BLaER1 (cell line): ENCODE data around the gene RAB18.

Experiments
- H3K27ac ChIP-seq: shearing (Covaris generic); formaldehyde crosslinking; 2 replicates; pipeline ENCODE4 v1.8.1; 2022
- H3K27me3 ChIP-seq: shearing (Covaris generic); formaldehyde crosslinking; 2 replicates; pipeline ENCODE4 v1.8.1; 2022
- H3K36me3 ChIP-seq: shearing (Covaris generic); formaldehyde crosslinking; 2 replicates; pipeline ENCODE4 v1.8.1; 2022
- H3K4me1 ChIP-seq: shearing (Covaris generic); formaldehyde crosslinking; 2 replicates; pipeline ENCODE4 v1.8.1; 2022
- H3K4me2 ChIP-seq: shearing (Covaris generic); formaldehyde crosslinking; 2 replicates; pipeline ENCODE4 v1.8.1; 2022
- H3K4me3 ChIP-seq: shearing (Covaris generic); formaldehyde crosslinking; 2 replicates; pipeline ENCODE4 v1.8.1; 2022
- H3K9ac ChIP-seq: shearing (Covaris generic); formaldehyde crosslinking; 2 replicates; pipeline ENCODE4 v1.8.1; 2022
- H3K9me3 ChIP-seq: shearing (Covaris generic); formaldehyde crosslinking; 2 replicates; pipeline ENCODE4 v1.8.1; 2022
- H4K20me1 ChIP-seq: shearing (Covaris generic); formaldehyde crosslinking; 2 replicates; pipeline ENCODE4 v1.8.1; 2022
- Cebpa-rat ChIP-seq: shearing (Covaris generic); IDR thresholded peaks from 2 replicates; pipeline ENCODE4 v1.8.1; 2022

RAB18 gene

DNA sequence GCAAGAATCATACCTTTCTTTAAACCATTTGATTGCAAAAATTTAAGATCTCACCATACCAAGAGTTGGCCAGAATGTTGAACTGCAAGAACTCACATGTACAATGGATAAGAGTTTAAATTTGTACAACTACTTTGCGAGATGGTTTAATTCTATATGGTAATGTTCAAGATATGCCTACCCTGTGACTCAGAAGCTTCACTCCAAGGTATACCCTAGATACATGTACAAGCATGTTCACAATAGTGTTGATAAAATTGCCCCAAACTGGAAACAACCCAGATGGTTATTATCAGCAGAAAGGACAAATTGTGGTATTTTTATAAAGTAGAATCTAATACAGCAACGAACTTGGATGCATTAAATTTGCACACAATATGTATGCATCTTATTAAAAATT is 25.1 kb upstream of the RAB18 start:
- Histone ChIP-seq H3K9ac (no peak overlapping the region), H3K9me3 (peaks cover 28% of the 10 kb centered on the region)

GRCh38 chr10:27481486-27481885 is 22.6 kb upstream of the RAB18 start:
- Histone ChIP-seq H3K36me3 (no peaks in the 10 kb centered on the region), H3K4me1 (no peaks in the 10 kb centered on the region), H4K20me1 (no peaks in the 10 kb centered on the region), H3K9ac (no peak overlapping the region), H3K4me2 (no peak overlapping the region), H3K27me3 (no peaks in the 10 kb centered on the region), H3K27ac (no peak overlapping the region), H3K4me3 (no peak overlapping the region), H3K9me3 (peaks cover 28% of the 10 kb centered on the region)
- TF ChIP-seq Cebpa-rat, result no peak

More for the DNA sequence above, 25.1 kb upstream of the RAB18 start:
- no peaks in the 10 kb centered on the region for H3K36me3 ChIP-seq
- H4K20me1 ChIP-seq, result no peaks in the 10 kb centered on the region
- H3K4me1 ChIP-seq, result no peaks in the 10 kb centered on the region
- no peak overlapping the region for H3K27ac ChIP-seq
- H3K27me3 ChIP-seq, result no peaks in the 10 kb centered on the region
- no peak overlapping the region for H3K4me3 ChIP-seq
- no peak overlapping the region for H3K4me2 ChIP-seq
- no peak for TF ChIP-seq Cebpa-rat

- no peak overlapping the region for H3K9ac ChIP-seq
- H3K4me1 ChIP-seq, result no peaks in the 10 kb centered on the region
- no peaks in the 10 kb centered on the region for H3K27me3 ChIP-seq
- no peaks in the 10 kb centered on the region for H3K36me3 ChIP-seq
- no peaks in the 10 kb centered on the region for H4K20me1 ChIP-seq
- no peak overlapping the region for H3K27ac ChIP-seq
- H3K9me3 ChIP-seq, result peaks cover 22% of the 10 kb centered on the region
- no peak overlapping the region for H3K4me3 ChIP-seq
- no peak overlapping the region for H3K4me2 ChIP-seq
- no peak for TF ChIP-seq Cebpa-rat
Observed at GRCh38 chr10:27482984-27483956, 20.8 kb upstream of the RAB18 start.

DNA sequence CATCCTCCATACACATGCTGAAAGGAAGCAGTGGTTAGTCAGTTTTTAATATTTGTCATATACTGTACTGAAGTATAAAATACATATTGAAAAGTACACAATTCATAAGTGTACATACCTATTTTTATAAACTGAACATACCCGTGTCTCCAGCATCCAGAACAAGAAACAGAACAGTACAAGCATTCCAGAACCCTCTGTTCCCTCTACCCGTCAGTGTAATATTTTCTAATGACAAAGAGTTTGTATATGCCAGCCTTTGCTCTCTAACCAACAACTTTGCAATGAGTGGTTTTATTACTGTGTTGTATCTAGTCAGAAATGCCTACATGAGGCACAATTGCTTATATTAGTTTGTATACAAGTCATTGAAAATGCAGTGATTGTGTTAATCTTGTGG is 18.7 kb upstream of the RAB18 start:
- Histone ChIP-seq H3K9me3 (peaks cover 8% of the 10 kb centered on the region; the same call in 1 of the 2 replicates), H3K36me3 (no peaks in the 10 kb centered on the region), H3K9ac (no peak overlapping the region), H3K4me1 (no peaks in the 10 kb centered on the region), H3K27ac (no peak overlapping the region), H3K4me2 (no peak overlapping the region), H4K20me1 (no peaks in the 10 kb centered on the region), H3K4me3 (no peak overlapping the region), H3K27me3 (no peaks in the 10 kb centered on the region)
- no peak for TF ChIP-seq Cebpa-rat

DNA sequence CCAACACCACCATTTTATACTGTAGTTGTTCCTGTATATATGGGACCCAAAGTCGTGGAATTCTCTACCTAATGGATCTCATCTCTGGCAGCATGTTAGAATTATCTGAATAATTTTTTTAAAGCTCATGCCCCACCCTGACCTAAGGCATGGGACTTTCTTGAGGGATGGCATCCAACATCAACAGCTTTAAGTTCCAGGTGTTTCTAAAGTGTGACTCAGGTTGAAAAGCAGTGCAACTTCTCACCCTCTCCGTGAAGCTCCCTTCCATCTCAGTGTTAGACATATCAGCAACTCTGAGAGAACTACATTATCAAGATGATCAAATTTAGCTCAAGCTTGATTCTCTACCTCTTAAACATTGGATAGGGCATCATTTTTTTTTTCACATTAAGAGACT is 18.1 kb upstream of the RAB18 start:
- Histone ChIP-seq H4K20me1 (no peaks in the 10 kb centered on the region), H3K27ac (no peak overlapping the region), H3K9me3 (peaks cover 13% of the 10 kb centered on the region), H3K27me3 (no peaks in the 10 kb centered on the region), H3K9ac (no peak overlapping the region), H3K4me3 (no peak overlapping the region), H3K4me2 (no peak overlapping the region), H3K4me1 (no peaks in the 10 kb centered on the region), H3K36me3 (0 out of 2 replicates have a peak, but pooled peaks cover 2% of the 10 kb centered on the region)
- no peak for TF ChIP-seq Cebpa-rat

GRCh38 chr10:27490807-27491206 is 13.3 kb upstream of the RAB18 start:
- Histone ChIP-seq H3K4me1 (no peaks in the 10 kb centered on the region), H3K27me3 (no peaks in the 10 kb centered on the region), H3K4me2 (no peak overlapping the region), H3K9ac (no peak overlapping the region), H3K27ac (no peak overlapping the region), H4K20me1 (no peaks in the 10 kb centered on the region), H3K4me3 (no peak overlapping the region), H3K36me3 (0 out of 2 replicates have a peak, but pooled peaks cover 6% of the 10 kb centered on the region), H3K9me3 (peaks cover 26% of the 10 kb centered on the region)
- no peak for TF ChIP-seq Cebpa-rat

DNA sequence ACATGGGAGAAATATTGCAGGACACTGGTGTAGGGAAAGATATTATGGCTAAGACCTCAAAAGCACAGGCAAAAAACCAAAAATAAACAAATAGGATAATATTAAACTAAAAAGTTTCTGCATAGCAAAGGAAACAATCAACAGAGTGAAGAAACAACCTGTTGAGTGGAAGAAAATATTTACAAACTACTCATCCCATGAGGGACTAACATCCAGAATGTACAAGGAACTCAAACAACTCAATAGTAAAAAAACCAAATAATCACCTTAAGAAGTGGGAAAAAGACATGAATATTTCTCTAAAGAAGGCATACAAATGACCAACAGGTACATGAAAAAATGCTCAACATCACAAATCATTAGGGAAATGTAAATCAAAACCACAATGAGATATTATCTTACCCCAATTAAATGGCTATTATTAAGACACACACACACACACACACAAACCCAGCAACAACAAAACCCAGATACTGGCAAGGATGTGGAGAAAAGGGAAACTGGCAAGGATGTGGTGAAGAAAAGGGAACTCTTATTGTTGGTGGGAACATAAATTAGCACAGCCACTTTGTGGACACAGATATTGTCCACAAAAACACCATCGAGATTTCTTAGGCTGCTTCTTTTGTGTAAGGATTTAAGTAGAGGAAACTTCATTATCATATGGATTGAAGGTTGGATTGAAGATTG is 9.8 kb upstream of the RAB18 start:
- Histone ChIP-seq H3K4me2 (no peak overlapping the region), H4K20me1 (no peaks in the 10 kb centered on the region), H3K9ac (no peak overlapping the region), H3K27me3 (no peaks in the 10 kb centered on the region), H3K4me3 (no peak overlapping the region), H3K4me1 (no peaks in the 10 kb centered on the region), H3K9me3 (peaks cover 26% of the 10 kb centered on the region), H3K27ac (no peak overlapping the region), H3K36me3 (0 out of 2 replicates have a peak, but pooled peaks cover 6% of the 10 kb centered on the region)
- TF ChIP-seq Cebpa-rat, result no peak

GRCh38 chr10:27496137-27496536 is 8.0 kb upstream of the RAB18 start:
- Histone ChIP-seq H4K20me1 (no peaks in the 10 kb centered on the region), H3K27me3 (no peaks in the 10 kb centered on the region), H3K4me2 (no peak overlapping the region), H3K4me1 (no peaks in the 10 kb centered on the region), H3K4me3 (no peak overlapping the region), H3K9ac (no peak overlapping the region), H3K36me3 (0 out of 2 replicates have a peak, but pooled peaks cover 2% of the 10 kb centered on the region), H3K9me3 (peaks cover 12% of the 10 kb centered on the region), H3K27ac (no peak overlapping the region)
- TF ChIP-seq Cebpa-rat, result no peak

DNA sequence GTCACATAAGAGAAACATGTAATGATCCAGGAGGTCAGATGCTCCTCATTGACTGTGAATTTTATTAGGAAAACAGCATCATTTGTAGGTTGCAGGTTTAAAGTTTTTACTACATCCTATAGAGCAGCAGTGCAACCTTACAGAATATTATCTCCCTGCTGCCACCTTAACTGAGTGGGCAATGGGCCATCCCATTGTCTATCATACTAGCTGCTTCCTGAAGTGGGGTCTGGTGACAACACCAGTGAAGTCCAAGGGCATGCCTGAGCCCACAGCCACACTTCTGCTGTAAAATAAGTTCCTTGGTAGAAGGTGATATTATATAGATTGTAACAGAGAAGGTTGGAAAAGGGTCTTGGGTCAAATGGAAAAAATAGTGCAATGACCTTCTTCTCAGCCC is 4.0 kb upstream of the RAB18 start:
- H3K27ac ChIP-seq, result no peak overlapping the region
- peaks cover 7% of the 10 kb centered on the region for H4K20me1 ChIP-seq
- no peaks in the 10 kb centered on the region for H3K36me3 ChIP-seq
- peaks cover 7% of the 10 kb centered on the region for H3K4me1 ChIP-seq
- no peaks in the 10 kb centered on the region for H3K27me3 ChIP-seq
- no peak overlapping the region for H3K4me2 ChIP-seq
- no peak overlapping the region for H3K9ac ChIP-seq
- H3K4me3 ChIP-seq, result no peak overlapping the region
- H3K9me3 ChIP-seq, result no peaks in the 10 kb centered on the region
- no peak for TF ChIP-seq Cebpa-rat

DNA sequence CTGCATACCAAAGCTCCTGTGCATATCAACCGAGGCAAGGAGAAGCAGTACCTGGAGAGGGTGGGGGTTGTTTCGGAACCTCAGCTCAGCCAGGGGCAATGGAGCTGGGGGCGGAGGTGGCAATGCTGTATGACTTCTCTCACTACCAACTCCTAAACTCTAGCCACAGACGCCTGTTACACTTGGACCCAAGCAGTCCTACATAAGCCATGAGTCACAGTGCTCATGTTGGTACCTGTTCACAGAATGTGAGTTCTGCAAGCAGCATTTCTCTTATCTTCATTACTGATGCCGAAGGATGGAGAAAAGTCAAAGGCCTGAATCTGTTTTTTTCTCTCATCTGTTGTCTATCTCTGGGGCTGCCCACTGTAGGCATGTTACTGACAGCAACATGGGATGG is 3.2 kb upstream of the RAB18 start:
- Histone ChIP-seq H3K4me1 (peaks cover 15% of the 10 kb centered on the region), H3K27ac (no peak overlapping the region), H3K4me3 (no peak overlapping the region), H3K36me3 (no peaks in the 10 kb centered on the region), H3K4me2 (no peak overlapping the region), H3K9ac (no peak overlapping the region), H4K20me1 (peaks cover 15% of the 10 kb centered on the region), H3K27me3 (no peaks in the 10 kb centered on the region), H3K9me3 (no peaks in the 10 kb centered on the region)
- TF ChIP-seq Cebpa-rat, result no peak
